ENCODE data around the gene BRD3OS. TPM values are rescaled to one million over a fixed set of nuclear protein-coding genes. Genes with fewer than 3 reads are reported as not detected.

The BRD3OS gene
- total and polyA plus RNA-seq, 10 of the 15 experiments (the other 5 are each of a cell fraction or from before 2014, with no cell fraction given), result 2.1 to 13.7 (median 10.7) TPM

GRCh38 chr9:134036130-134036529, 10.8 kb downstream of the BRD3OS start:
- Histone ChIP-seq H3K4me2 (ENCODE audit: control insufficient read depth, insufficient read depth) (no peak overlapping the region), H3K4me1 (ENCODE audit: control insufficient read depth, insufficient read depth, low read length) (no peaks in the 10 kb centered on the region), H3K27ac (ENCODE audit: control insufficient read depth, insufficient read depth) (no peak overlapping the region), H3K9me3 (replicated peaks; ENCODE audit: control insufficient read depth, insufficient read depth, low read length) (no peaks in the 10 kb centered on the region), H2AFZ (ENCODE audit: control insufficient read depth, low read depth, low read length) (no peak overlapping the region), H4K20me1 (ENCODE audit: control insufficient read depth, insufficient read depth) (no peaks in the 10 kb centered on the region), H3K4me3 (no peak overlapping the region), H3K9ac (ENCODE audit: control insufficient read depth, insufficient read depth, low read length) (no peak overlapping the region), H3K36me3 (ENCODE audit: control insufficient read depth in 2 of 2, insufficient read depth in 2 of 2, low read length in 1 of 2) (peaks cover 0 to 20% of the 10 kb centered on the region in 2 experiments; a peak in 3 of 4 replicates), H3K27me3 (replicated peaks in 1 of 2; ENCODE audit: control insufficient read depth in 2 of 2, insufficient read depth in 2 of 2, low read length in 1 of 2) (no peaks in the 10 kb centered on the region), H3K79me2 (ENCODE audit: control insufficient read depth, insufficient read depth, low read length) (no peaks in the 10 kb centered on the region)
- FAIRE-seq (no peak), ATAC-seq (no peak), DNase-seq (ENCODE audit: low read depth, low spot score) (no peak)
- RAD21 ChIA-PET (ENCODE audit: unreplicated experiment), result no interaction called here
- POLR2A ChIA-PET, result no interaction called here
- SMC1A ChIA-PET (ENCODE audit: uncharacterized antibody, unreplicated experiment), result no interaction called here
- in situ Hi-C loops (cut with MboI), result no loop called here
- WGBS (ENCODE audit: insufficient coverage, insufficient replicate concordance, low lambda C conversion rate, missing lambda C conversion rate), result 97% methylated on average over 15 of the region's 16 CpGs
- intact Hi-C loops (cut with micrococcal nuclease; ENCODE audit: unreplicated experiment), result no loop called here
- CTCF ChIA-PET, result no interaction called here
- TF ChIP-seq NFYB (IDR thresholded peaks at IDR 0.05; ENCODE audit: insufficient read depth, low read depth, low read length), result no peak
- no peak for TF ChIP-seq E2F4 (IDR thresholded peaks at IDR 0.05; ENCODE audit: low read depth, low read length)
- TF ChIP-seq POLR2AphosphoS2 (IDR thresholded peaks at IDR 0.05; ENCODE audit: low read depth, low read length), result no peak
- TF ChIP-seq RAD21 (IDR thresholded peaks at IDR 0.05; ENCODE audit: insufficient read depth, low read depth, low read length), result no peak
- TF ChIP-seq HCFC1 (IDR thresholded peaks at IDR 0.05; ENCODE audit: low read length), result no peak
- TF ChIP-seq, protein P1, sequence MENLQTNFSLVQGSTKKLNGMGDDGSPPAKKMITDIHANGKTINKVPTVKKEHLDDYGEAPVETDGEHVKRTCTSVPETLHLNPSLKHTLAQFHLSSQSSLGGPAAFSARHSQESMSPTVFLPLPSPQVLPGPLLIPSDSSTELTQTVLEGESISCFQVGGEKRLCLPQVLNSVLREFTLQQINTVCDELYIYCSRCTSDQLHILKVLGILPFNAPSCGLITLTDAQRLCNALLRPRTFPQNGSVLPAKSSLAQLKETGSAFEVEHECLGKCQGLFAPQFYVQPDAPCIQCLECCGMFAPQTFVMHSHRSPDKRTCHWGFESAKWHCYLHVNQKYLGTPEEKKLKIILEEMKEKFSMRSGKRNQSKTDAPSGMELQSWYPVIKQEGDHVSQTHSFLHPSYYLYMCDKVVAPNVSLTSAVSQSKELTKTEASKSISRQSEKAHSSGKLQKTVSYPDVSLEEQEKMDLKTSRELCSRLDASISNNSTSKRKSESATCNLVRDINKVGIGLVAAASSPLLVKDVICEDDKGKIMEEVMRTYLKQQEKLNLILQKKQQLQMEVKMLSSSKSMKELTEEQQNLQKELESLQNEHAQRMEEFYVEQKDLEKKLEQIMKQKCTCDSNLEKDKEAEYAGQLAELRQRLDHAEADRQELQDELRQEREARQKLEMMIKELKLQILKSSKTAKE (IDR thresholded peaks at IDR 0.05; ENCODE audit: low read depth, poor library complexity, severe bottlenecking), result no peak
- TF ChIP-seq GABPA (IDR thresholded peaks at IDR 0.05; ENCODE audit: low read depth), result no peak
- TF ChIP-seq TCF3 (IDR thresholded peaks at IDR 0.05; ENCODE audit: borderline replicate concordance, insufficient read depth, low read depth, low read length), result no peak
- no TSS peak for BruUV-seq (replicated peaks)

Data from GM12878 (cell line).